ENCODE measurements around the gene CAPZB. TPM values are rescaled to one million over a fixed set of nuclear protein-coding genes. Genes with fewer than 3 reads are reported as not detected.

The CAPZB gene
- total and polyA plus RNA-seq, 2 experiments from 2014 or later = 229 to 494 TPM

DNA sequence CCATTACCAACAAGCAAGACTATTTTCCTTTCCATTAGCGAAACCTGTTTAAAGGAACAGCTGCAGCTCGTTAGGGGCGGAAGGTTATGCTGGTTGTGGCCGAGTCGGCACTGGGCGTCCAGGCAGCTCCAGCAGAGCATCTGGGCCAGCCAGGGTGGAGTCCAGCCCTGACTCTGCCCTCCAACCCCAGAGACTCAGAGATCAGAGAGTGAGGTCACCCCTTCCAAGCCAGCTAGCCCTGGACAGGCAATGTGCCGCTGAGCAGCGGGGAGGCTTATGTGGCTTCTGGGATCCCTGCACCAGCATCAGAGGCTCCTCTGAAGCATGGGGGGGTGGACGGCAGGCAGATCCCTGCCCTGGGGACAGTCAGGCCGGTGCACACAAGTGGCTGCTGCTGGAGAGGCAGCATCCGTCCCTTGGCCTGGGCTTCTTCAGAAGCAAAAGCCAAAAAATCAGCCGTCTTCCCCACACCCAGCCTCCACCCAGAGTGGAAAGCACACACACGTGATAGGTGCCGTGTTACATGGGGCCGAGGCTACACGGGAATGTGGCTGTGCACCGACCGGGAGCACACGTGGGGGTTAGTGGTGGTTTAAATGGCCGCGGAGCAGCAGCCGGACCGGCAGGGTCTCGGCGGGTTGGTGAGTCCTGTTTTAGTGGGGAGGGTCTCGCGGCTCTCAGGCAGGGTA is 143.1 kb downstream of the CAPZB start:
- Histone ChIP-seq H3K9ac (no peak overlapping the region), H2AFZ (no peak overlapping the region), H3K9me2 (ENCODE audit: insufficient read depth) (no peaks in the 10 kb centered on the region), H3K9me3 (ENCODE audit: low read depth) (no peaks in the 10 kb centered on the region), H3K27ac (no peak overlapping the region), H3K36me3 (ENCODE audit: low read depth) (peaks cover 12% of the 10 kb centered on the region; the same call in 1 of the 2 replicates), H4K20me1 (ENCODE audit: insufficient read depth) (no peaks in the 10 kb centered on the region), H3K27me3 (replicated peaks; ENCODE audit: insufficient read depth) (no peaks in the 10 kb centered on the region), H3F3A (ENCODE audit: insufficient read depth) (peaks cover 2% of the 10 kb centered on the region; the same call in 1 of the 2 replicates), H3K79me2 (ENCODE audit: insufficient read depth) (peaks cover 7% of the 10 kb centered on the region; the same call in 1 of the 2 replicates), H3K4me1 (ENCODE audit: insufficient read depth) (no peaks in the 10 kb centered on the region), H3K4me3 (no peak overlapping the region), H3K4me2 (ENCODE audit: unreplicated experiment) (no peak overlapping the region)
- in situ Hi-C loops (cut with MboI) = no loop called here
- TF ChIP-seq EZH2 (IDR thresholded peaks at IDR 0.05; ENCODE audit: insufficient read depth, poor library complexity, severe bottlenecking) (no peak), EZH2phosphoT487 (IDR thresholded peaks at IDR 0.05; ENCODE audit: insufficient read depth, low read depth) (no peak)
- 56 to 57% methylated on average over 25 to 27 of the region's 27 CpGs for WGBS, 2 experiments (ENCODE audit: low coverage in 1 of 2, low lambda C conversion rate in 2 of 2, missing lambda C conversion rate in 2 of 2)
- no peak for DNase-seq

DNA sequence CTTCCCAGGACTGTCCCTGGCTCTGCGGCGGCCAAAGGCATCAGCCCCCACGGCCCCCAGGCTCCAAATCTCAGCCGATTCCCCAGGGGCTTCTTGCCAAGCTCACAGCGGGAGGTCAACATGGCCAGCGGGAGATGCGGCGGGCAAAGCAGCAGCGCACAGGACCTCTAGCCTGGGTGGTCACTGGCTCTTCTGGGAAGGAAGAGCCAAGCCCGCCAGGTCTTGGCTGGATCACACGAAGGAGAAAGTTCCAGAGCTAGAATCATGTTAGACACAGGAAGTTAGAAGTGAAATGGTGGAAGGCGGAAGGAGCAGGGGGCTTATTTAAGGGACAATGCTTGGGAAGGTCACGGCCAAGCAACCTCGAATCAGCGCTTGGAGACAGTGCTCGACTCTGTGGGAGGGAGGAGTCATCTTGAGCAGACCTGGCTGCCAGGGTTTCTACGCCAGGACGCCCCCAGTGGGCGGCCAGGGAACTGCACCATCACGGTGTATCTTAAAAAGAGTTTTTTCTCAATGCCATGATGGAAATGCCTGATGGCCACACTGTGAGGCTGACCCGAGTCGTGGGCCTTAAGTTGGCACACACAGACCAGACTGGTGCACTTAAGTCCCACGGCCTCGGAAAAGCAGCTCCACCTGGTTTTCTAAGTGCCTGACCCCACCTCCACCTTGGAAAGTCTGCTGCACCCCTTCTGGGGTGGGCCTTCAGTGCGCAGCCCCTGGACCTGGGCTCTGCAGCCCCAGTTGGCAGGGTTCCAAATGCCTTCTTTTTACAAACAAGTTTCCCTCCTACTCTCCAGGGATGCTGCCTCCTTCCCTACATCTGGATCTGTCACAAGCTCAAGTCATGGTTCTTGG is 143.9 kb downstream of the CAPZB start:
- Histone ChIP-seq H3K4me2 (ENCODE audit: unreplicated experiment) (no peak overlapping the region), H3K27ac (no peak overlapping the region), H3K9me3 (ENCODE audit: low read depth) (no peaks in the 10 kb centered on the region), H3K4me3 (no peak overlapping the region), H3F3A (ENCODE audit: insufficient read depth) (peaks cover 7% of the 10 kb centered on the region; the same call in 1 of the 2 replicates), H3K79me2 (ENCODE audit: insufficient read depth) (0 out of 2 replicates have a peak, but pooled peaks cover 1% of the 10 kb centered on the region), H4K20me1 (ENCODE audit: insufficient read depth) (no peaks in the 10 kb centered on the region), H3K27me3 (replicated peaks; ENCODE audit: insufficient read depth) (no peaks in the 10 kb centered on the region), H3K9me2 (ENCODE audit: insufficient read depth) (no peaks in the 10 kb centered on the region), H3K36me3 (ENCODE audit: low read depth) (peaks cover 12% of the 10 kb centered on the region; the same call in 1 of the 2 replicates), H2AFZ (no peak overlapping the region), H3K4me1 (ENCODE audit: insufficient read depth) (no peaks in the 10 kb centered on the region), H3K9ac (no peak overlapping the region)
- WGBS, 2 experiments (ENCODE audit: low coverage in 1 of 2, low lambda C conversion rate in 2 of 2, missing lambda C conversion rate in 2 of 2) = 66 to 67% methylated on average over 25 of the region's 25 CpGs
- TF ChIP-seq EZH2phosphoT487 (IDR thresholded peaks at IDR 0.05; ENCODE audit: insufficient read depth, low read depth) = no peak
- TF ChIP-seq EZH2 (IDR thresholded peaks at IDR 0.05; ENCODE audit: insufficient read depth, poor library complexity, severe bottlenecking) = no peak
- in situ Hi-C loops (cut with MboI) = no loop called here
- peak; percentile 84 for DNase-seq

DNA sequence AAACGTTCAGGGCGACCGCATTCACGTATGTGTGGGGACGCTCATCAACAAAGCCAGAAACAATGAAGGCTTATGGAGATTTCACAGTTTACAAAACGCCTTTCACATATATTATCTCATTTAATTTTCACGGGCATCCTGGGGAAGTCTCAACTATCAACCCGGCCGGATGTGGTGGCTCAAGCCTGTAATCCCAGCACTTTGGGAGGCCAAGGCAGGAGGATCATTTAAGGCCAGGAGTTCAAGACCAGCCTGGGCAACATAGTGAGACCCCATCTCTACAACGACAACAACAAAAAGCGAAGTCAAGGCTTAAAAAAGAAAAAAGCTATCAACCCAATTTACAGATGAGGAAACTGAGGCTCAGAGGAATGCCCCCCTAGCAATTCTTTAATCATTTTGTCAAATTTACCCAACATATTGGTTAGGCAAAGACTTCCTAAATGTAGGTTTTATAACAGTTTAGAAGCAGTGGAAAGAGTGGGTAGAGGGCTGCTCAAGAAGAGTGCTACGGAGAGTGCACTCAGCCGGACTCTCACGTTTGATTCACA is 144.9 kb downstream of the CAPZB start:
- H3K9me3 ChIP-seq (ENCODE audit: low read depth) = no peaks in the 10 kb centered on the region
- H3K27me3 ChIP-seq (replicated peaks; ENCODE audit: insufficient read depth) = no peaks in the 10 kb centered on the region
- H3K9me2 ChIP-seq (ENCODE audit: insufficient read depth) = no peaks in the 10 kb centered on the region
- peaks cover 7% of the 10 kb centered on the region; the same call in 1 of the 2 replicates for H3F3A ChIP-seq (ENCODE audit: insufficient read depth)
- H3K36me3 ChIP-seq (ENCODE audit: low read depth) = peaks cover 12% of the 10 kb centered on the region; the same call in 1 of the 2 replicates
- H3K4me1 ChIP-seq (ENCODE audit: insufficient read depth) = no peaks in the 10 kb centered on the region
- no peak overlapping the region for H3K4me3 ChIP-seq
- no peak overlapping the region for H3K27ac ChIP-seq
- H3K9ac ChIP-seq = no peak overlapping the region
- TF ChIP-seq EZH2phosphoT487 (IDR thresholded peaks at IDR 0.05; ENCODE audit: insufficient read depth, low read depth) (no peak), EZH2 (IDR thresholded peaks at IDR 0.05; ENCODE audit: insufficient read depth, poor library complexity, severe bottlenecking) (no peak)
- no peak overlapping the region for H2AFZ ChIP-seq
- no peaks in the 10 kb centered on the region for H4K20me1 ChIP-seq (ENCODE audit: insufficient read depth)
- 93% methylated on average over 14 of the region's 14 CpGs for WGBS, 2 experiments (ENCODE audit: low coverage in 1 of 2, low lambda C conversion rate in 2 of 2, missing lambda C conversion rate in 2 of 2)
- H3K4me2 ChIP-seq (ENCODE audit: unreplicated experiment) = no peak overlapping the region
- no peaks in the 10 kb centered on the region for H3K79me2 ChIP-seq (ENCODE audit: insufficient read depth)
- no peak for DNase-seq
- in situ Hi-C loops (cut with MboI) = no loop called here

DNA sequence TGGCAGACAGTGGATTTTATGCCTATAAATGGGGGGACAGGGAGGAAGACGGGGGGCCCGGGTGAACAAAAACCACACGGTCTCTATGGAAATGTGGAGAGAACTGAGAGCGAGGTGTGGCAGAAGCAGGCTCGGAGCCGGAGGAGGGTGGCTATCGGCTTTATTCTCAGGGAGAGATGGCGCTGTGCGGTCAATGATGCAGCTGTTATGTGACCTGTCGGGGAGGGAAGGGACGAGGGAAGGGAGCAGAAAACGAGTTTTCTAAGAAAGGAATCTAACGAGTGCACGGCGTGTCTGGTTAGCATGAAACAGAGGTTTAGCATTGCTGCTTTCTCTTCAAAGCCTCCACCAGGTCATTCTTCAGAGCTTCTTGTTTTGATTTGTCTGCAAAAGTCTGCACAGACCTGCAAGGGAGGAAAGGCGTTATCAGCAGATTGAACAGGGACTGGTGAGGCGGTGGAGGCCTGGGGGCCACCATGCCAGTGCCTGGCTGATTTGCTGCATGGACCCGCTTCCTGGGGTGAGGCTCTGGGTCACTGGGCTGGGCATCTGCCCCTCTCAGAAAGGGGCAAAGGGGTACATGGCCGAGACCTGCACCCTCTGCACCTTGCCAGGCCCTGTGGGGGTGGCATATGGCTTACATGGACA is 146.0 kb downstream of the CAPZB start:
- Histone ChIP-seq H3K27ac (no peak overlapping the region), H3K27me3 (replicated peaks; ENCODE audit: insufficient read depth) (no peaks in the 10 kb centered on the region), H3K9me3 (ENCODE audit: low read depth) (no peaks in the 10 kb centered on the region), H4K20me1 (ENCODE audit: insufficient read depth) (no peaks in the 10 kb centered on the region), H2AFZ (no peak overlapping the region), H3K79me2 (ENCODE audit: insufficient read depth) (no peaks in the 10 kb centered on the region), H3K9ac (no peak overlapping the region), H3K9me2 (ENCODE audit: insufficient read depth) (no peaks in the 10 kb centered on the region), H3K4me1 (ENCODE audit: insufficient read depth) (no peaks in the 10 kb centered on the region), H3K4me2 (ENCODE audit: unreplicated experiment) (no peak overlapping the region), H3K36me3 (ENCODE audit: low read depth) (peaks cover 12% of the 10 kb centered on the region; the same call in 1 of the 2 replicates), H3F3A (ENCODE audit: insufficient read depth) (peaks cover 7% of the 10 kb centered on the region; the same call in 1 of the 2 replicates), H3K4me3 (no peak overlapping the region)
- WGBS, 2 experiments (ENCODE audit: low coverage in 1 of 2, low lambda C conversion rate in 2 of 2, missing lambda C conversion rate in 2 of 2) = 93 to 96% methylated on average over 19 of the region's 19 CpGs
- in situ Hi-C loops (cut with MboI) = no loop called here
- DNase-seq = no peak
- TF ChIP-seq EZH2 (IDR thresholded peaks at IDR 0.05; ENCODE audit: insufficient read depth, poor library complexity, severe bottlenecking) (no peak), EZH2phosphoT487 (IDR thresholded peaks at IDR 0.05; ENCODE audit: insufficient read depth, low read depth) (no peak)
